ENCODE measurements around the gene UPF1. TPM values are rescaled to one million over a fixed set of nuclear protein-coding genes. Genes with fewer than 3 reads are reported as not detected.

Gene UPF1
- total RNA-seq, 1 donor: 51.0 TPM

GRCh38 chr19:18830488-18830887 lies 1.3 kb upstream of the UPF1 start:
- no peak for DNase-seq (ENCODE audit: low read depth)
- TF ChIP-seq, protein P1, sequence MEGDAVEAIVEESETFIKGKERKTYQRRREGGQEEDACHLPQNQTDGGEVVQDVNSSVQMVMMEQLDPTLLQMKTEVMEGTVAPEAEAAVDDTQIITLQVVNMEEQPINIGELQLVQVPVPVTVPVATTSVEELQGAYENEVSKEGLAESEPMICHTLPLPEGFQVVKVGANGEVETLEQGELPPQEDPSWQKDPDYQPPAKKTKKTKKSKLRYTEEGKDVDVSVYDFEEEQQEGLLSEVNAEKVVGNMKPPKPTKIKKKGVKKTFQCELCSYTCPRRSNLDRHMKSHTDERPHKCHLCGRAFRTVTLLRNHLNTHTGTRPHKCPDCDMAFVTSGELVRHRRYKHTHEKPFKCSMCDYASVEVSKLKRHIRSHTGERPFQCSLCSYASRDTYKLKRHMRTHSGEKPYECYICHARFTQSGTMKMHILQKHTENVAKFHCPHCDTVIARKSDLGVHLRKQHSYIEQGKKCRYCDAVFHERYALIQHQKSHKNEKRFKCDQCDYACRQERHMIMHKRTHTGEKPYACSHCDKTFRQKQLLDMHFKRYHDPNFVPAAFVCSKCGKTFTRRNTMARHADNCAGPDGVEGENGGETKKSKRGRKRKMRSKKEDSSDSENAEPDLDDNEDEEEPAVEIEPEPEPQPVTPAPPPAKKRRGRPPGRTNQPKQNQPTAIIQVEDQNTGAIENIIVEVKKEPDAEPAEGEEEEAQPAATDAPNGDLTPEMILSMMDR (IDR thresholded peaks at IDR 0.05; ENCODE audit: insufficient read depth, low read depth, low read length): no peak
- no peak overlapping the region for H3K4me3 ChIP-seq (ENCODE audit: low read depth, low read length)

- DNase-seq (ENCODE audit: low read depth): no peak
- TF ChIP-seq, protein P1 (IDR thresholded peaks at IDR 0.05; ENCODE audit: insufficient read depth, low read depth, low read length): no peak
- H3K4me3 ChIP-seq (ENCODE audit: low read depth, low read length): peak overlapping the region; percentile 65
Observed at GRCh38 chr19:18832306-18833140, 764 bp downstream of the UPF1 start.

DNA sequence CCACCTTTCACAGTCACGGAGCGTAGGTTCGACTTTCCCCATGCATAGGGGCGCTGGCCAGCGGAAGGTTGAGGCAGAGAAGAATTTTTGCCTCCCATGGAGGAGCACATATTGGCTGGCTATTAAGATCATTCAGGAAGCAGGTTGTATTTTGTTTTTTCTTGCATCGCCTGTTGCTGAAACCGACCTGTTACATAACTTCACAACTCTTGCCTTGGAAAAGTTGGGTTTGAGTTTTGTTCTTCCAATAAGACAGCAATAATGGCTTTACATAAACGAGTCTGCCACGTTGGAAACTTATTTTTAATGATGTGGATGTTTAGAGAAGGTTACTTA lies 1.4 kb downstream of the UPF1 start:
- TF ChIP-seq, protein P1 (IDR thresholded peaks at IDR 0.05; ENCODE audit: insufficient read depth, low read depth, low read length): no peak
- peak overlapping the region; percentile 65 for H3K4me3 ChIP-seq (ENCODE audit: low read depth, low read length)
- DNase-seq (ENCODE audit: low read depth): no peak

GRCh38 chr19:18833849-18834643 lies 2.3 kb downstream of the UPF1 start:
- TF ChIP-seq, protein P1 (IDR thresholded peaks at IDR 0.05; ENCODE audit: insufficient read depth, low read depth, low read length): no peak
- H3K4me3 ChIP-seq (ENCODE audit: low read depth, low read length): peak overlapping the region; percentile 65
- no peak for DNase-seq (ENCODE audit: low read depth)

GRCh38 chr19:18834644-18834984 lies 2.9 kb downstream of the UPF1 start:
- H3K4me3 ChIP-seq (ENCODE audit: low read depth, low read length): peak overlapping the region; percentile 65
- DNase-seq (ENCODE audit: low read depth): no peak
- TF ChIP-seq, protein P1 (IDR thresholded peaks at IDR 0.05; ENCODE audit: insufficient read depth, low read depth, low read length): no peak

DNA sequence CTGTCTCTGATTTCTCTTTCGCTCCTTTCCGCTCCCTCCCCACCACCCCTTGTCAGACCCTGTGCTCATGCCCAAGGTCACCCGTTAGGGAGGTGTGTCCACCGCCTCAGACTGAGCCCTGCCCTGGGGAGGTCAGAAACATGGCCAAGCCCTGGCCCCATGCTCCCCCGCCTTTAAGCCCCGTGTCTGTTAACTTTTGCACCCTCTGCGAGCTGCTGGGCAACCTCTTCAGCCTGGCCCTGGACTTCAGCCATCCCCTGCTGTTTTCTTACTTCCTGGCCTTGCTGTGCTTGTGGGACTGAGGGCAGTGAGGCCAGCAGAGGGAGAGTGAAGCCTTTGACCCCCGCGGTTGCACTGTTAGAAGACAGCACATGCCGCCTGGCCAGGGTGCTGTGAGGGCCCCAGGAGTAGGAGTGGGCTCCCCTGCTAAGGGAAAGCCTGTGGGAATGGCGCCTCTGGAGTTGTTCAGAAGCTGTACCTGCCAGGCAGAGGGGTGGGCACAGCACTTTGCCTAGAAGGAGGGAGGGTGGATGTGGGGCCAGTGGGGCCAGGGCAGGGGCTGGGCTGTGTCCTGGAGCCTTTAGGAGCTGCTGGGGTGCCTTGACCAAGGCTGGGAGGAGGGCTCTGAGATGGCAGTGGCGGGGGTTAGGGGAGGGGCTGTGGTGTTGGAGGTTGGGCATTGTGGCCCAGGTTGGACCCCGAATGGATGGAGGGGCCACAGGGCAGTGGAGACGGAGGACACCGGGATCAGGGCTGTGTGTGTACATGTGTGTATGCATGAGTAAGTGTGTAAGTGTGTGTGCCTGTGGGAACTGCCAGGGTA lies 7.9 kb downstream of the UPF1 start:
- DNase-seq (ENCODE audit: low read depth): peak; percentile 55
- TF ChIP-seq, protein P1 (IDR thresholded peaks at IDR 0.05; ENCODE audit: insufficient read depth, low read depth, low read length): no peak
- H3K4me3 ChIP-seq (ENCODE audit: low read depth, low read length): no peak overlapping the region

Measured in fibroblast of villous mesenchyme (primary cell).